MM.1S (cell line): Measurements from ENCODE around the gene PRRG2.
"Not testable (repeated sequence)": the region's sequence is repeated elsewhere in the genome, so short reads cannot be mapped to it uniquely, and the experiment has no call there.

Experiments
- DNase-seq: peaks from one replicate; pipeline ENCODE4 v3.0.0-alpha.2; 2015
- H2AFZ ChIP-seq: fragments of 300-600 bp; sonication (generic); 2 replicates; pipeline ENCODE4 v1.6.0; 2016; ENCODE audit warnings: antibody characterized with exemption, low read length
- H3F3A ChIP-seq: fragments of 300-600 bp; sonication (generic); 2 replicates; pipeline ENCODE4 v1.6.1; 2016; ENCODE audit warnings: mild to moderate bottlenecking, antibody characterized with exemption, low read length, moderate library complexity, mixed read lengths; ENCODE audit not compliant: insufficient read depth
- H3K27ac ChIP-seq: fragments of 300-600 bp; sonication (generic); 2 replicates; pipeline ENCODE4 v1.5.1; 2016; ENCODE audit warnings: mild to moderate bottlenecking, low read length
- H3K27me3 ChIP-seq: fragments of 300-600 bp; sonication (generic); replicated peaks from 2 replicates; pipeline ENCODE4 v1.6.0; 2016; ENCODE audit warnings: low read length; ENCODE audit not compliant: insufficient read depth
- H3K36me3 ChIP-seq: fragments of 300-600 bp; sonication (generic); replicated peaks from 2 replicates; pipeline ENCODE4 v1.6.1; 2016; ENCODE audit warnings: mild to moderate bottlenecking, low read length, mixed read lengths; ENCODE audit not compliant: insufficient read depth
- H3K4me1 ChIP-seq: fragments of 300-600 bp; sonication (generic); 2 replicates; pipeline ENCODE4 v1.6.1; 2016; ENCODE audit warnings: low read length, mixed read lengths
- H3K4me2 ChIP-seq: fragments of 300-600 bp; sonication (generic); 2 replicates; pipeline ENCODE4 v1.6.0; 2016; ENCODE audit warnings: low read depth, low read length
- H3K4me3 ChIP-seq: fragments of 300-600 bp; sonication (generic); 2 replicates; pipeline ENCODE4 v1.5.1; 2016; ENCODE audit warnings: low read length, mixed read lengths
- H3K79me2 ChIP-seq: fragments of 300-600 bp; sonication (generic); 2 replicates; pipeline ENCODE4 v1.6.1; 2016; ENCODE audit warnings: mixed run types, low read length, mixed read lengths
- H3K9ac ChIP-seq: fragments of 300-600 bp; sonication (generic); 2 replicates; pipeline ENCODE4 v1.6.1; 2016; ENCODE audit warnings: low read length, mixed read lengths
- H3K9me2 ChIP-seq: fragments of 300-600 bp; sonication (generic); replicated peaks from 2 replicates; pipeline ENCODE4 v1.6.1; 2016; ENCODE audit warnings: mild to moderate bottlenecking, low read length, mixed read lengths; ENCODE audit not compliant: insufficient read depth
- H3K9me3 ChIP-seq: fragments of 300-600 bp; sonication (generic); replicated peaks from 2 replicates; pipeline ENCODE4 v1.6.1; 2016; ENCODE audit warnings: mild to moderate bottlenecking, low read length, mixed read lengths; ENCODE audit not compliant: insufficient read depth
- H4K20me1 ChIP-seq: fragments of 300-600 bp; sonication (generic); 2 replicates; pipeline ENCODE4 v1.6.1; 2016; ENCODE audit warnings: mild to moderate bottlenecking, low read length, moderate library complexity, mixed read lengths; ENCODE audit not compliant: insufficient read depth
- EZH2 ChIP-seq: fragments of 300-600 bp; sonication (generic); optimal IDR thresholded peaks from 2 replicates; pipeline ENCODE3; 2017; ENCODE audit warnings: low read depth, mild to moderate bottlenecking, antibody characterized with exemption, low read length, mixed read lengths
- EZH2phosphoT487 ChIP-seq: fragments of 300-600 bp; sonication (generic); IDR thresholded peaks from 2 replicates; pipeline ENCODE4 v1.6.1; 2018; ENCODE audit warnings: antibody characterized with exemption, low read length
- TF ChIP-seq, protein P1 (sequence below): fragments of 300-600 bp; sonication (generic); IDR thresholded peaks from 2 replicates; pipeline ENCODE4 v1.5.1; 2016; ENCODE audit warnings: antibody characterized with exemption, low read length, mixed read lengths

Gene PRRG2

DNA sequence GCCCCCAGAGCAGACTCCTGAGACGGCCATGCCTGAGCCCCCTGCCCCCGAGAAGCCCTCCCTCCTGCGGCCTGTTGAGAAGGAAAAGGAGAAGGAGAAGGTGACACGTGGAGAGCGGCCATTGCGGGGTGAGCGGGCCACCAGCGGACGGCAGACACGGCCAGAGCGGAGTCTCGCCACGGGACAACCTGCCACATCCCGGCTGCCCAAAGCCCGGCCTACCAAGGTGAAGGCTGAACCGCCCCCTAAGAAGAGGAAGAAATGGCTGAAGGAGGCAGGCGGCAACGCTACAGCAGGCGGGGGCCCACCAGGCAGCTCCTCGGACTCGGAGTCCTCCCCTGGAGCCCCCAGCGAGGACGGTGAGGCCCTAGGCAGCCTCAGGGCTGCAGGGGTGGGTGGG lies 34.7 kb downstream of the PRRG2 start:
- Histone ChIP-seq H4K20me1 (no peaks in the 10 kb centered on the region), H2AFZ (no peak overlapping the region), H3K36me3 (no peaks in the 10 kb centered on the region), H3K4me3 (no peak overlapping the region), H3K4me2 (no peak overlapping the region), H3K27me3 (no peaks in the 10 kb centered on the region), H3K9me2 (no peaks in the 10 kb centered on the region), H3F3A (no peaks in the 10 kb centered on the region), H3K9me3 (no peaks in the 10 kb centered on the region), H3K79me2 (peaks cover 24% of the 10 kb centered on the region), H3K4me1 (no peaks in the 10 kb centered on the region), H3K9ac (no peak overlapping the region), H3K27ac (no peak overlapping the region)
- TF ChIP-seq EZH2: no peak
- TF ChIP-seq, protein P1, sequence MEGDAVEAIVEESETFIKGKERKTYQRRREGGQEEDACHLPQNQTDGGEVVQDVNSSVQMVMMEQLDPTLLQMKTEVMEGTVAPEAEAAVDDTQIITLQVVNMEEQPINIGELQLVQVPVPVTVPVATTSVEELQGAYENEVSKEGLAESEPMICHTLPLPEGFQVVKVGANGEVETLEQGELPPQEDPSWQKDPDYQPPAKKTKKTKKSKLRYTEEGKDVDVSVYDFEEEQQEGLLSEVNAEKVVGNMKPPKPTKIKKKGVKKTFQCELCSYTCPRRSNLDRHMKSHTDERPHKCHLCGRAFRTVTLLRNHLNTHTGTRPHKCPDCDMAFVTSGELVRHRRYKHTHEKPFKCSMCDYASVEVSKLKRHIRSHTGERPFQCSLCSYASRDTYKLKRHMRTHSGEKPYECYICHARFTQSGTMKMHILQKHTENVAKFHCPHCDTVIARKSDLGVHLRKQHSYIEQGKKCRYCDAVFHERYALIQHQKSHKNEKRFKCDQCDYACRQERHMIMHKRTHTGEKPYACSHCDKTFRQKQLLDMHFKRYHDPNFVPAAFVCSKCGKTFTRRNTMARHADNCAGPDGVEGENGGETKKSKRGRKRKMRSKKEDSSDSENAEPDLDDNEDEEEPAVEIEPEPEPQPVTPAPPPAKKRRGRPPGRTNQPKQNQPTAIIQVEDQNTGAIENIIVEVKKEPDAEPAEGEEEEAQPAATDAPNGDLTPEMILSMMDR: no peak
- DNase-seq: no peak

DNA sequence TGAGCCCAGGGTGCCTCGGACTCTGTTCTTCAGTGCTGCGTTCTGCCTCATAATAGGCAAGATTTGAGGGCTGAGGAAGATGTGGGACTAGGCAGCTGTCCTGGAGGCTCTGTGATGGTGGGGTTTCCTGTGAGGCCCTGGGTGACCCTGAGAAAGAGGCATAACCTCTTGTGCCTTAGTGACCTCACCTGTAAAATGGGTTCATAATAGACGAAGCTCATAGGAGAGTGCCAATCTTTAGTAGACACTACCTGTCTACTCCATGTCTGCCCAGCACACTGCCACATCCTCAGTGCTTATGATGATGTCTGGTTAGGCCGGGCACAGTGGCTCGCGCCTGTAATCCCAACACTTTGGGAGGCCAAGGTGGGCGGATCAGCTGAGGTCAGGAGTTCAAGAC lies 35.4 kb downstream of the PRRG2 start:
- Histone ChIP-seq H3K27ac (no peak overlapping the region), H3K9me3 (no peaks in the 10 kb centered on the region), H3K4me2 (no peak overlapping the region), H4K20me1 (no peaks in the 10 kb centered on the region), H3K36me3 (no peaks in the 10 kb centered on the region), H2AFZ (no peak overlapping the region), H3K4me1 (no peaks in the 10 kb centered on the region), H3F3A (no peaks in the 10 kb centered on the region), H3K9me2 (no peaks in the 10 kb centered on the region), H3K4me3 (no peak overlapping the region), H3K9ac (no peak overlapping the region), H3K79me2 (peaks cover 19% of the 10 kb centered on the region), H3K27me3 (no peaks in the 10 kb centered on the region)
- no peak for DNase-seq
- TF ChIP-seq, protein P1: no peak
- TF ChIP-seq EZH2phosphoT487 (no peak), EZH2 (no peak)

DNA sequence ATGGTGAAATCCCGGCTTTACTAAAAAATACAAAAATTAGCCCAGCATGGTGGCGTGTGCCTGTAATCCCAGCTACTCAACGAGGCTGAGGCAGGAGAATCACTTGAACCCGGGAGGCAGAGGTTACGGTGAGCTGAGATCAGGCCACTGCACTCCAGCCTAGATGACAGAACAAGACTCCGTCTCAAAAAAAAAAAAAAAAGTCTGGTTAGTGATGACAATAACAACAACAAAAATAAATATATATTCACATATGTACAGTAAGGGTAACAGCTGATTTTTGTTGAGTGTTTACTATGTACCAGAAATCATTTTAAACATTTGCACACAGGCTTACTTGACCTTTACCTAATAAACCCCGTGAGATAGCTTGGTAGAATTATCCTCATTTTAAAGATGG lies 35.8 kb downstream of the PRRG2 start:
- DNase-seq: no peak
- H3K4me3 ChIP-seq: no peak overlapping the region
- H2AFZ ChIP-seq: no peak overlapping the region
- no peaks in the 10 kb centered on the region for H3K36me3 ChIP-seq
- peaks cover 19% of the 10 kb centered on the region for H3K79me2 ChIP-seq
- no peaks in the 10 kb centered on the region for H3K9me3 ChIP-seq
- H3K4me1 ChIP-seq: no peaks in the 10 kb centered on the region
- H3K27me3 ChIP-seq: no peaks in the 10 kb centered on the region
- no peak overlapping the region for H3K4me2 ChIP-seq
- H3K9me2 ChIP-seq: no peaks in the 10 kb centered on the region
- H3F3A ChIP-seq: no peaks in the 10 kb centered on the region
- no peak overlapping the region for H3K27ac ChIP-seq
- TF ChIP-seq EZH2: no peak
- no peak for TF ChIP-seq EZH2phosphoT487
- TF ChIP-seq, protein P1: no peak
- no peaks in the 10 kb centered on the region for H4K20me1 ChIP-seq
- no peak overlapping the region for H3K9ac ChIP-seq

DNA sequence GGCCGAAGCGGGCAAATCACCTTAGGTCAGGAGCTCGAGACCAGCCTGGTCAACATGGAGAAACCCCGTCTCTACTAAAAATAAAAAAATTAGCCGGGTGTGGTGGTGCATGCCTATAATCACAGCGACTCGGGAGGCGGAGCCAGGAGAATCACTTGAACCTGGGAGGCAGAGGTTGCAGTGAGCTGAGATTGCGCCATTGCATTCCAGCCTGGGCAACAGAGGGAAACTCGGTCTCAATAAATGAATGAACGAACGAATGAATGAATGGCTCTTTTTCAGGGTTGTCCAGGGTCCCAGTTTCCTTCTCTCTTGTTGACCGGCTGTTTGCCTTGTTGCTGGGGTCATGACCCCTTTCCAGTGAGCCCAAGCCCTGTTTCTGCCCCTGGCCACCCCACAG lies 36.7 kb downstream of the PRRG2 start:
- H4K20me1 ChIP-seq, H3K27me3 ChIP-seq, H3K9me3 ChIP-seq, H3K9me2 ChIP-seq, H2AFZ ChIP-seq, H3K36me3 ChIP-seq, H3K4me3 ChIP-seq, H3K4me2 ChIP-seq, H3K27ac ChIP-seq, DNase-seq, H3K9ac ChIP-seq, H3K4me1 ChIP-seq, H3F3A ChIP-seq: not testable (repeated sequence)
- H3K79me2 ChIP-seq: peaks cover 10% of the 10 kb centered on the region; the same call in 1 of the 2 replicates
